Measurements from ENCODE around the gene MYCBP2. TPM values are rescaled to one million over a fixed set of nuclear protein-coding genes. Genes with fewer than 3 reads are reported as not detected.

The MYCBP2 gene
- total RNA-seq, 4 donors from 2014 or later: 69.7 to 133 (median 116) TPM

GRCh38 chr13:77150651-77151050 is 176.2 kb downstream of the MYCBP2 start:
- intact Hi-C loops (cut with DNase I; ENCODE audit: low total_unique reads): no loop called here
- no peaks in the 10 kb centered on the region for H3K4me1 ChIP-seq
- DNase-seq: no peak
- TF ChIP-seq POLR2A (IDR thresholded peaks at IDR 0.05) (no peak), CTCF (IDR thresholded peaks at IDR 0.05) (no peak)
- H3K36me3 ChIP-seq: no peaks in the 10 kb centered on the region
- H3K4me3 ChIP-seq: no peak overlapping the region
- H3K9me3 ChIP-seq: no peaks in the 10 kb centered on the region
- no peaks in the 10 kb centered on the region for H3K27me3 ChIP-seq
- no peak overlapping the region for H3K27ac ChIP-seq

GRCh38 chr13:77143431-77143830 is 183.5 kb downstream of the MYCBP2 start:
- no peaks in the 10 kb centered on the region for H3K36me3 ChIP-seq
- H3K4me3 ChIP-seq: no peak overlapping the region
- H3K27ac ChIP-seq: no peak overlapping the region
- H3K4me1 ChIP-seq: no peaks in the 10 kb centered on the region
- TF ChIP-seq CTCF (IDR thresholded peaks at IDR 0.05): no peak
- no peak for TF ChIP-seq POLR2A (IDR thresholded peaks at IDR 0.05)
- H3K9me3 ChIP-seq: no peaks in the 10 kb centered on the region
- no peak for DNase-seq
- H3K27me3 ChIP-seq: no peaks in the 10 kb centered on the region
- intact Hi-C loops (cut with DNase I; ENCODE audit: low total_unique reads): no loop called here

- H3K9me3 ChIP-seq: no peaks in the 10 kb centered on the region
- no peaks in the 10 kb centered on the region for H3K27me3 ChIP-seq
- no peak overlapping the region for H3K27ac ChIP-seq
- TF ChIP-seq CTCF (IDR thresholded peaks at IDR 0.05): no peak
- TF ChIP-seq POLR2A (IDR thresholded peaks at IDR 0.05): no peak
- intact Hi-C loops (cut with DNase I; ENCODE audit: low total_unique reads): no loop called here
- no peak overlapping the region for H3K4me3 ChIP-seq
- H3K36me3 ChIP-seq: no peaks in the 10 kb centered on the region
- DNase-seq: no peak
- H3K4me1 ChIP-seq: no peaks in the 10 kb centered on the region
Observed at GRCh38 chr13:77139306-77139705, 187.6 kb downstream of the MYCBP2 start.

GRCh38 chr13:77138813-77139212 is 188.1 kb downstream of the MYCBP2 start:
- DNase-seq: no peak
- no peaks in the 10 kb centered on the region for H3K36me3 ChIP-seq
- H3K4me3 ChIP-seq: no peak overlapping the region
- no peak overlapping the region for H3K27ac ChIP-seq
- intact Hi-C loops (cut with DNase I; ENCODE audit: low total_unique reads): no loop called here
- no peaks in the 10 kb centered on the region for H3K9me3 ChIP-seq
- H3K27me3 ChIP-seq: no peaks in the 10 kb centered on the region
- no peaks in the 10 kb centered on the region for H3K4me1 ChIP-seq
- TF ChIP-seq POLR2A (IDR thresholded peaks at IDR 0.05) (no peak), CTCF (IDR thresholded peaks at IDR 0.05) (no peak)

GRCh38 chr13:77136902-77137420 is 189.9 kb downstream of the MYCBP2 start:
- Histone ChIP-seq H3K27ac (no peak overlapping the region), H3K27me3 (no peaks in the 10 kb centered on the region)

More at GRCh38 chr13:77136902-77137420, 189.9 kb downstream of the MYCBP2 start:
- Histone ChIP-seq H3K9me3 (no peaks in the 10 kb centered on the region), H3K4me3 (no peak overlapping the region), H3K4me1 (no peaks in the 10 kb centered on the region), H3K36me3 (no peaks in the 10 kb centered on the region)
- DNase-seq: no peak
- TF ChIP-seq POLR2A (IDR thresholded peaks at IDR 0.05): no peak
- TF ChIP-seq CTCF (IDR thresholded peaks at IDR 0.05): no peak
- intact Hi-C loops (cut with DNase I; ENCODE audit: low total_unique reads): no loop called here
